Glomerular endothelial cell (primary cell): ENCODE results near the gene CRTC1. TPM values are rescaled to one million over a fixed set of nuclear protein-coding genes. Genes with fewer than 3 reads are reported as not detected.

Experiments
- DNase-seq: peaks from one replicate; pipeline ENCODE4 v3.0.0-alpha.2; 2011; ENCODE audit warnings: low read depth, low spot score; ENCODE audit errors: extremely low read depth
- total RNA-seq: library from RNA; depleted of rRNA; stranded (reverse); fragments of >200 nt; gene quantifications from 2 replicates; pipeline ENCODE4 v1.2.3, GENCODE V29; 2015

The CRTC1 gene
- total RNA-seq, 1 donor from 2014 or later: 4.7 TPM

GRCh38 chr19:18831524-18832305 lies 148.2 kb downstream of the CRTC1 start, which contains the start of gene UPF1:
Gene UPF1, plus strand, starts transcription at chr19:18831959. Its CDS starts 251 bp downstream, at chr19:18832210.
- no peak for DNase-seq

Other genes with a start within 250 kb of the CRTC1 start
- 50.9 and 57.2 TPM in 2 replicates for gene ISYNA1, start 245.5 kb upstream of the CRTC1 start, total RNA-seq
- 13.6 and 18.3 TPM in 2 replicates for gene ELL, start 161.6 kb upstream of the CRTC1 start, total RNA-seq
- 297 and 321 TPM in 2 replicates for gene FKBP8, start 140.1 kb upstream of the CRTC1 start, total RNA-seq
- 143 and 155 TPM in 2 replicates for gene KXD1, start 125.8 kb upstream of the CRTC1 start, total RNA-seq
- 730 and 991 TPM in 2 replicates for gene UBA52, start 111.8 kb upstream of the CRTC1 start, total RNA-seq
- gene REX1BD, start 94.9 kb upstream of the CRTC1 start, total RNA-seq: 141 and 212 TPM in 2 replicates
- 1.8 TPM in 1 of 2 replicates, not detected in the other for gene CRLF1, start 76.9 kb upstream of the CRTC1 start, total RNA-seq
- gene TMEM59L, start 70.8 kb upstream of the CRTC1 start, total RNA-seq: 1.4 and 1.6 TPM in 2 replicates
- 4.3 and 4.4 TPM in 2 replicates for gene KLHL26, start 46.7 kb upstream of the CRTC1 start, total RNA-seq
- gene COMP, start 107.6 kb downstream of the CRTC1 start, total RNA-seq: not detected in 2 replicates
- gene UPF1, start 148.3 kb downstream of the CRTC1 start, total RNA-seq: 65.9 and 90.6 TPM in 2 replicates
- 10.9 and 12.3 TPM in 2 replicates for gene CERS1, start 212.5 kb downstream of the CRTC1 start, total RNA-seq
- 311 and 365 TPM in 2 replicates for gene COPE, start 235.7 kb downstream of the CRTC1 start, total RNA-seq
- gene DDX49, start 236.0 kb downstream of the CRTC1 start, total RNA-seq: 46.3 and 56.3 TPM in 2 replicates